Measurements from ENCODE around the gene SCAND1.

Gene SCAND1

GRCh38 chr20:35909796-35910195 is 44.5 kb downstream of the SCAND1 start:
- Histone ChIP-seq H3F3A (ENCODE audit: control insufficient read depth, insufficient read depth) (no peaks in the 10 kb centered on the region), H3K36me3 (ENCODE audit: control insufficient read depth, low read length) (peaks cover 13% of the 10 kb centered on the region), H3K27ac (ENCODE audit: low read depth, low read length) (no peak overlapping the region), H3K9me3 (ENCODE audit: control insufficient read depth, insufficient read depth, low read length) (no peaks in the 10 kb centered on the region), H3K27me3 (ENCODE audit: control insufficient read depth, low read length) (no peaks in the 10 kb centered on the region), H4K20me1 (ENCODE audit: control insufficient read depth, insufficient read depth, low read depth, low read length) (no peaks in the 10 kb centered on the region), H3K4me2 (ENCODE audit: low read length) (no peak overlapping the region), H3K4me1 (ENCODE audit: control insufficient read depth, low read length) (no peaks in the 10 kb centered on the region), H3K79me2 (ENCODE audit: control insufficient read depth, low read length) (no peaks in the 10 kb centered on the region), H3K9me2 (replicated peaks; ENCODE audit: control insufficient read depth, low read length) (no peaks in the 10 kb centered on the region), H3K4me3 (ENCODE audit: low read length) (no peak overlapping the region)
- TF ChIP-seq, protein P1, sequence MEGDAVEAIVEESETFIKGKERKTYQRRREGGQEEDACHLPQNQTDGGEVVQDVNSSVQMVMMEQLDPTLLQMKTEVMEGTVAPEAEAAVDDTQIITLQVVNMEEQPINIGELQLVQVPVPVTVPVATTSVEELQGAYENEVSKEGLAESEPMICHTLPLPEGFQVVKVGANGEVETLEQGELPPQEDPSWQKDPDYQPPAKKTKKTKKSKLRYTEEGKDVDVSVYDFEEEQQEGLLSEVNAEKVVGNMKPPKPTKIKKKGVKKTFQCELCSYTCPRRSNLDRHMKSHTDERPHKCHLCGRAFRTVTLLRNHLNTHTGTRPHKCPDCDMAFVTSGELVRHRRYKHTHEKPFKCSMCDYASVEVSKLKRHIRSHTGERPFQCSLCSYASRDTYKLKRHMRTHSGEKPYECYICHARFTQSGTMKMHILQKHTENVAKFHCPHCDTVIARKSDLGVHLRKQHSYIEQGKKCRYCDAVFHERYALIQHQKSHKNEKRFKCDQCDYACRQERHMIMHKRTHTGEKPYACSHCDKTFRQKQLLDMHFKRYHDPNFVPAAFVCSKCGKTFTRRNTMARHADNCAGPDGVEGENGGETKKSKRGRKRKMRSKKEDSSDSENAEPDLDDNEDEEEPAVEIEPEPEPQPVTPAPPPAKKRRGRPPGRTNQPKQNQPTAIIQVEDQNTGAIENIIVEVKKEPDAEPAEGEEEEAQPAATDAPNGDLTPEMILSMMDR (IDR thresholded peaks at IDR 0.05; ENCODE audit: low read depth, low read length, poor library complexity, severe bottlenecking) = no peak

GRCh38 chr20:35909176-35909575 is 45.1 kb downstream of the SCAND1 start:
- Histone ChIP-seq H3K9me2 (replicated peaks; ENCODE audit: control insufficient read depth, low read length) (no peaks in the 10 kb centered on the region), H3K27me3 (ENCODE audit: control insufficient read depth, low read length) (no peaks in the 10 kb centered on the region), H3F3A (ENCODE audit: control insufficient read depth, insufficient read depth) (no peaks in the 10 kb centered on the region), H3K9me3 (ENCODE audit: control insufficient read depth, insufficient read depth, low read length) (no peaks in the 10 kb centered on the region), H3K4me1 (ENCODE audit: control insufficient read depth, low read length) (no peaks in the 10 kb centered on the region), H3K36me3 (ENCODE audit: control insufficient read depth, low read length) (peaks cover 12% of the 10 kb centered on the region), H4K20me1 (ENCODE audit: control insufficient read depth, insufficient read depth, low read depth, low read length) (no peaks in the 10 kb centered on the region), H3K4me3 (ENCODE audit: low read length) (no peak overlapping the region), H3K27ac (ENCODE audit: low read depth, low read length) (no peak overlapping the region), H3K4me2 (ENCODE audit: low read length) (no peak overlapping the region), H3K79me2 (ENCODE audit: control insufficient read depth, low read length) (no peaks in the 10 kb centered on the region)
- TF ChIP-seq EZH2phosphoT487 (IDR thresholded peaks at IDR 0.05; ENCODE audit: borderline replicate concordance, low read length) = no peak
- TF ChIP-seq, protein P1 (IDR thresholded peaks at IDR 0.05; ENCODE audit: low read depth, low read length, poor library complexity, severe bottlenecking) = no peak

DNA sequence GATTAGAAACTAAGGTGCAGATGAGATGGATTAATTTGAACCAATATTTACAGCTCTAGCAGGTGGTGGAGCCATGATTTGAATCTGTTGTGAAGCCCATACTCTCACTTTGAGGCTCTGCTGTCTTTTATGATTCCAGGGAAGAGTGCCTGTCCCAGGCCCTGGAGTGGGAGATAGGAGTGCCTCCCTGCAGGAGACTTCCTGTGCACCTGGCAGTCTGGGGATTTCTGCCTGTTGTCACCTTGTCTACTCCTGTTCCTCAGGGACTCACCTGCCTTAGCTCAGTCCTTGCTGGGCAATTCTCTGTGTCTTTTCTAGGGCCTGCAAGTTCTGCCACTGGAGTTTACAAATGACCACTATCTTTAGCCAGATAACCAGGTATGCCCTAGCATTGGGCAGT is 46.3 kb downstream of the SCAND1 start:
- Histone ChIP-seq H4K20me1 (ENCODE audit: control insufficient read depth, insufficient read depth, low read depth, low read length) (no peaks in the 10 kb centered on the region), H3K36me3 (ENCODE audit: control insufficient read depth, low read length) (peaks cover under 1% of the 10 kb centered on the region; the same call in 1 of the 2 replicates), H3K79me2 (ENCODE audit: control insufficient read depth, low read length) (no peaks in the 10 kb centered on the region), H3K27ac (ENCODE audit: low read depth, low read length) (no peak overlapping the region), H3K9me2 (replicated peaks; ENCODE audit: control insufficient read depth, low read length) (no peaks in the 10 kb centered on the region), H3K4me2 (ENCODE audit: low read length) (no peak overlapping the region), H3K4me1 (ENCODE audit: control insufficient read depth, low read length) (no peaks in the 10 kb centered on the region), H3K27me3 (ENCODE audit: control insufficient read depth, low read length) (no peaks in the 10 kb centered on the region), H3K9me3 (ENCODE audit: control insufficient read depth, insufficient read depth, low read length) (no peaks in the 10 kb centered on the region), H3F3A (ENCODE audit: control insufficient read depth, insufficient read depth) (no peaks in the 10 kb centered on the region), H3K4me3 (ENCODE audit: low read length) (no peak overlapping the region)
- TF ChIP-seq, protein P1 (IDR thresholded peaks at IDR 0.05; ENCODE audit: low read depth, low read length, poor library complexity, severe bottlenecking) = no peak
